ENCODE results near the gene EME1. TPM values are rescaled to one million over a fixed set of nuclear protein-coding genes. Genes with fewer than 3 reads are reported as not detected.

EME1 gene
- polyA plus RNA-seq, 1 of the 3 experiments (the other 2 are of a cell fraction): 16.9 TPM

DNA sequence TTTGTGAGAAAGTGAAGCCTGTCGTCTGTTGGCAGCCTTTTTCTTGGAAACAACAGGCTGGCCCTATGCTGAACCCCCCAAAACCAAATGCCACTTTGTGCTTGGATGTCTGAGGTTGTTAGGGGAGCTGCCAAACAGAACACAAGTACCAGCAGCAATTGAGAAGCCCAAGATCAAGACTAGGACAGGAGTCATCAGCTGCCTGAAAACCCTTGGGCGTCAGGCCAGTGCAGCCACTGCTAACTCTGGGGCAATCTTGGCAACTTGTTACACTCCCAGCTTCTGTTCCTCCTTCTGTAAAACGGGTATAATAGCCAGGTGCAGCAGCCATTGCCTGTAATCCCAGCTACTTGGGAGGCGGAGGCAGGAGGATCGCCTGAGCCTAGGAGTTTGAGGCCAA, 33.5 kb downstream of the EME1 start:
- Histone ChIP-seq H3K9me2 (no peaks in the 10 kb centered on the region), H4K20me1 (ENCODE audit: insufficient read depth) (no peaks in the 10 kb centered on the region), H2AFZ (ENCODE audit: low read depth) (no peak overlapping the region), H3K27ac (ENCODE audit: low read depth in 2 of 2, low read length in 1 of 2) (no peak overlapping the region), H3K4me2 (no peak overlapping the region), H3K79me2 (ENCODE audit: insufficient read depth) (no peaks in the 10 kb centered on the region), H3K9me3 (no peaks in the 10 kb centered on the region), H3K27me3 (ENCODE audit: insufficient read depth) (peaks cover 51% of the 10 kb centered on the region), H3K4me1 (ENCODE audit: control insufficient read depth in 1 of 2, insufficient read depth in 2 of 2, low read depth in 1 of 2, low read length in 1 of 2) (no peaks in the 10 kb centered on the region), H3F3A (replicated peaks; ENCODE audit: insufficient read depth) (no peaks in the 10 kb centered on the region), H3K36me3 (replicated peaks in 1 of 2; ENCODE audit: control insufficient read depth in 1 of 2, insufficient read depth in 2 of 2, low read length in 1 of 2) (no peaks in the 10 kb centered on the region), H3K4me3 (ENCODE audit: low read depth in 2 of 2, low read length in 1 of 2) (no peak overlapping the region), H3K9ac (no peak overlapping the region)
- 44% methylated on average over 5 of the region's 5 CpGs for WGBS (ENCODE audit: low lambda C conversion rate)
- CTCF ChIA-PET: interaction anchor here (1.5 to 9.4 kb wide), 3 partner anchors 9 to 76 kb away, joined by 3 to 80 read pairs (median 12); partner anchors contain the start of gene LRRC59
- DNase-seq: no peak
- TF ChIP-seq RCOR1 (IDR thresholded peaks at IDR 0.05; ENCODE audit: low read length) (no peak), CHD2 (IDR thresholded peaks at IDR 0.05; ENCODE audit: low read length, partially characterized antibody) (no peak), SMC3 (IDR thresholded peaks at IDR 0.05; ENCODE audit: low read depth, low read length) (no peak), JUND (IDR thresholded peaks at IDR 0.05) (no peak), FOXJ3 (CRISPR knock-in tag; IDR thresholded peaks at IDR 0.05) (no peak), CTCF (IDR thresholded peaks at IDR 0.05) (no peak), RXRA (IDR thresholded peaks at IDR 0.05; ENCODE audit: borderline replicate concordance, low read depth) (no peak), IRF3 (IDR thresholded peaks at IDR 0.05; ENCODE audit: low read depth, low read length) (no peak), SIN3A (IDR thresholded peaks at IDR 0.05; ENCODE audit: borderline replicate concordance, low read depth, low read length) (no peak), PBX3 (IDR thresholded peaks at IDR 0.05) (no peak), RFX5 (IDR thresholded peaks at IDR 0.05; ENCODE audit: low read length) (no peak), RAD21 (IDR thresholded peaks at IDR 0.05; ENCODE audit: low read length) (no peak), MXI1 (IDR thresholded peaks at IDR 0.05; ENCODE audit: low read depth, low read length) (no peak), USF2 (IDR thresholded peaks at IDR 0.05; ENCODE audit: borderline replicate concordance, low read depth, low read length) (no peak), NFIC (IDR thresholded peaks at IDR 0.05; ENCODE audit: borderline replicate concordance) (no peak), NRF1 (IDR thresholded peaks at IDR 0.05; ENCODE audit: low read depth, low read length) (no peak), POLR2AphosphoS5 (IDR thresholded peaks at IDR 0.05; ENCODE audit: low read depth, low read length) (no peak), FOXM1 (IDR thresholded peaks at IDR 0.05; ENCODE audit: low read depth) (no peak), TAF1 (IDR thresholded peaks at IDR 0.05; ENCODE audit: borderline replicate concordance, low read depth, low read length) (no peak), YY1 (IDR thresholded peaks at IDR 0.05; ENCODE audit: low read depth) (no peak)
- POLR2A ChIA-PET: no interaction called here
